HCT116 (cell line): Measurements from ENCODE around the gene EIF4E2. TPM values are rescaled to one million over a fixed set of nuclear protein-coding genes. Genes with fewer than 3 reads are reported as not detected.

ENCODE experiments used
- ATAC-seq: fragments of 200-7000 bp; cut with Tn5 transposase; 2 replicates; pipeline ENCODE4 v1.9.1; 2020; ENCODE audit warnings: mild to moderate bottlenecking, moderate library complexity
- BruUV-seq: library from RNA; stranded (reverse); fragments of 400-500 nt; replicated peaks from 2 replicates; lab custom pipeline; 2021; lab: Mats Ljungman, UMichigan
- CTCF ChIA-PET: fragments of 300-600 bp; sonication (Branson Sonifier 250); formaldehyde crosslinking; loops from one replicate; lab custom pipeline; 2021; ENCODE audit warnings: antibody characterized with exemption; lab: Charles Lee
- POLR2A ChIA-PET: fragments of 300-600, 350-600 bp; sonication (Branson Sonifier 250); formaldehyde crosslinking; loops from one replicate; lab custom pipeline; 2021; ENCODE audit warnings: antibody characterized with exemption; lab: Charles Lee
- RAD21 ChIA-PET, 2 experiments: fragments of 300-600 bp; sonication (Branson Sonifier 250); formaldehyde crosslinking; loops; one replicate each; lab custom pipeline; 2023; ENCODE audit warnings: low total read pairs in 2 of 2; ENCODE audit not compliant: uncharacterized antibody in 2 of 2, unreplicated experiment in 2 of 2, low non-redundant PET in 1 of 2; lab: Charles Lee
- DNase-seq: peaks from one replicate; pipeline ENCODE4 v3.0.0-alpha.2; 2010; ENCODE audit warnings: low read depth, low spot score
- H2AFZ ChIP-seq: fragments of 200-600 bp; shearing (Covaris generic), sonication (generic); 2 replicates; pipeline ENCODE4 v1.6.1; 2017; ENCODE audit warnings: low read depth, mixed run types, mixed read lengths, antibody characterized with exemption, low read length; ENCODE audit not compliant: poor library complexity, severe bottlenecking
- H3K27ac ChIP-seq: 2 replicates; pipeline ENCODE4 v1.5.1; 2012; ENCODE audit warnings: low read depth, low read length
- H3K27me3 ChIP-seq: fragments of 200-600 bp; sonication (generic); 2 replicates; pipeline ENCODE4 v1.6.1; 2016; ENCODE audit warnings: mixed run types, low read length, mixed read lengths; ENCODE audit not compliant: insufficient read depth
- H3K36me3 ChIP-seq, 2 experiments: fragments of 200-500 bp in 1 of 2; fragments of 200-600 bp in 1 of 2; sonication (Bioruptor generic) in 1 of 2; sonication (generic) in 1 of 2; 2 replicates each; pipeline versions ENCODE4 v1.5.1 to v1.6.1; 2014 to 2016; ENCODE audit warnings: low read length in 2 of 2, inconsistent platforms in 1 of 2, mixed read lengths in 1 of 2, mixed run types in 1 of 2; ENCODE audit not compliant: insufficient read depth in 2 of 2, control insufficient read depth in 1 of 2
- H3K4me1 ChIP-seq, 2 experiments: fragments of 200-600 bp in 1 of 2; sonication (generic) in 1 of 2; 2 replicates each; pipeline versions ENCODE4 v1.5.1 to v1.6.1; 2012 to 2017; ENCODE audit warnings: low read length in 2 of 2, inconsistent platforms in 1 of 2, mild to moderate bottlenecking in 1 of 2, mixed read lengths in 1 of 2, mixed run types in 1 of 2, moderate library complexity in 1 of 2; ENCODE audit not compliant: insufficient read depth in 2 of 2, control insufficient read depth in 1 of 2
- H3K4me2 ChIP-seq: fragments of 200-600 bp; sonication (generic); 2 replicates; pipeline ENCODE4 v1.6.1; 2017; ENCODE audit warnings: mixed run types, low read length, mixed read lengths
- H3K4me3 ChIP-seq, 2 experiments: fragments of 200-600 bp in 1 of 2; sonication (generic) in 1 of 2; replicated peaks in 1 of 2; 2 replicates each; pipeline ENCODE4 v1.5.1; 2011 to 2016; ENCODE audit warnings: low read length in 2 of 2, control low read depth in 1 of 2, low read depth in 1 of 2, mild to moderate bottlenecking in 1 of 2, mixed read lengths in 1 of 2, mixed run types in 1 of 2
- H3K79me2 ChIP-seq: fragments of 200-600 bp; sonication (generic); 2 replicates; pipeline ENCODE4 v1.6.1; 2017; ENCODE audit warnings: mild to moderate bottlenecking, mixed run types, low read length, moderate library complexity, mixed read lengths; ENCODE audit not compliant: insufficient read depth
- H3K9ac ChIP-seq: fragments of 200-600 bp; sonication (generic); 2 replicates; pipeline ENCODE4 v1.6.1; 2016; ENCODE audit warnings: low read length, mixed read lengths
- H3K9me2 ChIP-seq: fragments of 200-600 bp; sonication (generic), shearing (Covaris generic); 2 replicates; pipeline ENCODE4 v1.6.1; 2017; ENCODE audit warnings: mixed run types, mild to moderate bottlenecking, moderate library complexity; ENCODE audit not compliant: insufficient read depth
- H3K9me3 ChIP-seq, 2 experiments: fragments of 200-500 bp in 1 of 2; fragments of 200-600 bp in 1 of 2; sonication (Bioruptor generic) in 1 of 2; sonication (generic) in 1 of 2; 2 replicates each; pipeline ENCODE4 v1.6.1; 2014 to 2017; ENCODE audit warnings: low read length in 2 of 2, mixed read lengths in 2 of 2, inconsistent platforms in 1 of 2, low read depth in 1 of 2, mild to moderate bottlenecking in 1 of 2, mixed run types in 1 of 2, moderate library complexity in 1 of 2; ENCODE audit not compliant: control insufficient read depth in 1 of 2, insufficient read depth in 1 of 2
- H4K20me1 ChIP-seq: fragments of 200-600 bp; sonication (generic), shearing (Covaris generic); 2 replicates; pipeline ENCODE4 v1.6.1; 2017; ENCODE audit warnings: mixed run types, mild to moderate bottlenecking, moderate library complexity; ENCODE audit not compliant: insufficient read depth
- EGR1 ChIP-seq: IDR thresholded peaks from 2 replicates; pipeline ENCODE4 v1.6.1; 2012; ENCODE audit warnings: low read depth
- MAX ChIP-seq: IDR thresholded peaks from 2 replicates; pipeline ENCODE4 v1.6.1; 2012
- REST ChIP-seq: IDR thresholded peaks from 2 replicates; pipeline ENCODE4 v1.6.1; 2012; ENCODE audit warnings: low read depth
- SRF ChIP-seq: IDR thresholded peaks from 2 replicates; pipeline ENCODE4 v1.6.1; 2012; ENCODE audit warnings: low read depth
- ZNF274 ChIP-seq: fragments of 200-500 bp; sonication (Bioruptor generic); IDR thresholded peaks from 2 replicates; pipeline ENCODE4 v1.6.1; 2014; ENCODE audit warnings: mild to moderate bottlenecking, low read depth, low read length, inconsistent platforms
- intact Hi-C: fragments of 100-400 bp; cut with micrococcal nuclease; formaldehyde crosslinking; loops from 2 replicates; pipeline ENCODE4 v1.10.0; 2022
- total RNA-seq: library from RNA; stranded (reverse); gene quantifications from one replicate; pipeline ENCODE4 v1.2.1, GENCODE V29; 2021; ENCODE audit not compliant: unreplicated experiment

Gene EIF4E2
- total RNA-seq, 1 experiment from 2014 or later: 58.6 TPM

GRCh38 chr2:232526372-232526941, 24.0 kb upstream of the EIF4E2 start (continued):
- TF ChIP-seq SRF (no peak), ZNF274 (no peak)

GRCh38 chr2:232527905-232528470, 22.5 kb upstream of the EIF4E2 start:
- H3K27me3 ChIP-seq: no peaks in the 10 kb centered on the region
- intact Hi-C loops: loop anchor here (10.0 kb wide), 1 partner anchor 183 kb away; no protein-coding TSS in a partner anchor
- no peak overlapping the region for H3K4me3 ChIP-seq
- DNase-seq: no peak
- no peaks in the 10 kb centered on the region for H3K79me2 ChIP-seq
- no TSS peak for BruUV-seq
- no peaks in the 10 kb centered on the region for H3K9me2 ChIP-seq
- H3K4me2 ChIP-seq: no peak overlapping the region
- H2AFZ ChIP-seq: no peak overlapping the region
- peaks cover 0 to 6% of the 10 kb centered on the region in 2 experiments; a peak in 1 of 4 replicates for H3K4me1 ChIP-seq
- no peaks in the 10 kb centered on the region for H3K9me3 ChIP-seq
- H3K36me3 ChIP-seq: no peaks in the 10 kb centered on the region
- POLR2A ChIA-PET: no interaction called here
- no peak overlapping the region for H3K27ac ChIP-seq
- no peak overlapping the region for H3K9ac ChIP-seq
- no peaks in the 10 kb centered on the region for H4K20me1 ChIP-seq
- ATAC-seq: no peak
- RAD21 ChIA-PET: no interaction called here
- TF ChIP-seq EGR1 (no peak), MAX (no peak), REST (no peak)
- TF ChIP-seq, all 23 proteins: peak for 0
- CTCF ChIA-PET: no interaction called here
